GM18867 (cell line): ENCODE results near the gene CAMK1.

Experiments used
- ATAC-seq: cut with Tn5 transposase; IDR thresholded peaks from one replicate; pipeline ENCODE4 v1.9.1; 2021; ENCODE audit warnings: mild to moderate bottlenecking, moderate library complexity; ENCODE audit not compliant: unreplicated experiment

Gene CAMK1

GRCh38 chr3:9743548-9743947, 26.2 kb downstream of the CAMK1 start:
- no peak for ATAC-seq

DNA sequence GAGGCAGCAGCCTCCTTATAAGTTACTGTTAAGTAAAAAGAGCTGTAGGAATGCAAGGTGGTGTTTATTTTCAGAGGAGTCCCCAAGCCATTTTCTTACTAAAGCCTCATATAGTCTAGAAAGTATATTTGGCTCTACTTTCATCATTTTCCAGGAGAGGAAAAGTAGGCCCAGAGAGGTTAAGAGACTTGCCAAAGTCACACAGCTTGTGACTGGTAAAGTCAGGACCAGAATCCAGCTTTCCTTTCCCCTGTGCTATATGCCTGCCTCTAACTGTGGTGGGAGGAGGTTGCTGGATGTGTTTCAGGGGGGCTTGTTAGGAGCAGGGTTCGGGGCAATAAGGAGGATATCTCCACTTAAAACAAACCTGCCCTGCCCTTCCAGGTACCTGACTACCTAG, 27.2 kb downstream of the CAMK1 start:
- ATAC-seq: no peak

DNA sequence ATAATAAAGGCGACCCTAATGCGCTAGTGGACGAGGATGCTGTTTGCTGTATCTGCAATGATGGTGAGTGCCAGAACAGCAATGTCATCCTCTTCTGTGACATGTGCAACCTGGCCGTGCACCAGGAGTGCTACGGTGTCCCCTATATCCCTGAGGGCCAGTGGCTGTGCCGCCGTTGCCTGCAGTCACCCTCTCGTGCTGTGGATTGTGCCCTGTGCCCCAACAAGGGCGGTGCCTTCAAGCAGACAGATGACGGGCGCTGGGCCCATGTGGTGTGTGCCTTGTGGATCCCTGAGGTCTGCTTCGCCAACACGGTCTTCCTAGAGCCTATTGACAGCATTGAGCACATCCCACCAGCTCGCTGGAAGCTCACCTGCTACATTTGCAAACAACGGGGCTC, 30.6 kb downstream of the CAMK1 start:
- ATAC-seq: no peak

DNA sequence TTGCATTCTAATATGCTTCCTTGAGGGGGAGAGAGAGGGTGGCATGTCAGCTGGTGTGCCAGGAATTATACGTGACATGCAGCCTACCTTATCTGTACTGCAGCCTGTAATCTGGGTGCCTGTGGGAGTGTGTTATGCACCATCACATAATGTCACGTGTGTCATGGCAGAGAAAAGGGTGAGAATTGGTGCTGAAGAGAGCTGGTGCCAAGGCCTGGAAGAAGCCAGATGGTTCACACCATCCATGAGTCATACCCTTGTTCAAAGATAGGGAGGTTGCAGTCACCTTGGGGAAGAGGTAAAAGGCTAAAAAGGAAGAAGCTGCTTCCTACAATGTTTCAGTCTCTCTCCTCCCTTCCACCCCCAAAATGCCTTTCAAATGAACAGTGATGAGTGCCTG, 32.9 kb downstream of the CAMK1 start:
- ATAC-seq: no peak

DNA sequence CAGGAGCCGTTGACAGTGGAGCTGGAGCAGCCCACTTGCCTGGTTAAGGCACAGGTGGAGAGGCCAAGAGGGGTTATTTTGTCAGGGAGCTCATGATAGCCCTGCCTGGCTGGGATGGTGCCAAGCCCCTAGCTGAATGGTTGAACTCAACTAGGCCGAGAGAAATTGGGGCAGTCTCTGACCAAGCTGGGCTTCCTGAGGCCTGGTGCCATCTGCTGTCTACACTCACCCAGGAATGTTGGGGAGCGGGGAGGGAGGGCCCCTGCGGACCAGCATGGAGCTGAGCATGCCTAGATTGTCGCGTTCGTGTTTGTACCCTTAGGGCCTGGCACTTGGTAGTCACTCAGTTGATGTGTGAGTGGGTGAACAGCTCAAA, 37.0 kb downstream of the CAMK1 start:
- ATAC-seq: no peak

GRCh38 chr3:9732080-9732739, 37.5 kb downstream of the CAMK1 start:
- peak; percentile 10 for ATAC-seq

DNA sequence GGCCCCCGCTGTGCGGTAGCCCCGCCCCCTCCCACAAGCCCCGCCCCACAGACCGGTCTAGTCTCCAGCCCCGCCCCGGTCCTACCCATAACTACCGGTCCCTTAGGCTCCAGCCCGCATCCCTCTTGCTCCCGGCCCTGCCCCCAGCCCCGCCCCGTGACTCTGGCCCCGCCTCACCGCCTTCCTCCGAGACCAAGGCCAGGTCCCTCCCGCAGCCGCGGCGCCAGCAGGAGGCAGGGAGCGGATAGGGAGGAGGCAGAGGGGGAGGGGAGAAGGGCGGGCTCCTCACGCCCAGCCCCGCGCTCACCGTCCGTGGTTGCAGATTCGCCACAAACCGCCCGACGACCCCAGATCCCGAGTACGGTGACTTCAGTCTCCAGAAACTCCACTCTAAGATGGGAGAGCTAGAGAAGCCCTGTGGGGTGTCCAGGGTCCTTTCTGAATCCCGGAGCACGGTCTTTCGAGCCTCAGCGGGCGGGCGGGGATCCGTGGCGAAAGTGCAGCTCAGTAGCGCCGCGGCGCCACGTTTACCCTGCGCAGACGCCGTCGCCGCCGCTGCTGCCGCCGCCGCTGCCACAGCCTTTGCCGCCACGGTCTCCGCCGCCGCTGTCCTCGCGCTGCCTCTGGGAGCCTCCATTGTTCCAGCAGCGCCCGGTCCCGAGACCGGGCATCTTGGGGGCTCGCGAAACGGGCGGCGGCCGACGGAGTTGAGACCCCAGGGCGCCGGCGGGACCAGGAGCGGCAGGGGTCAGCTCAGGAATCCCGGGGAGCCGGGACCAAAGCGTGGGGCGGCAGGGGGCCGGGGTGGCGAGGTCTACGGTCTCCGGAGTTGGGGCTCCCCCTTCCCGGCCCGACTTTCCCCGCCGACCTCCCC, 38.3 kb downstream of the CAMK1 start, which contains the start of gene BRPF1:
Gene BRPF1 (plus strand): TSS at position 530 of the 874 bp plus-strand sequence. CDS start 2,406 bp downstream, outside the sequence.
- ATAC-seq: peak; percentile 91

DNA sequence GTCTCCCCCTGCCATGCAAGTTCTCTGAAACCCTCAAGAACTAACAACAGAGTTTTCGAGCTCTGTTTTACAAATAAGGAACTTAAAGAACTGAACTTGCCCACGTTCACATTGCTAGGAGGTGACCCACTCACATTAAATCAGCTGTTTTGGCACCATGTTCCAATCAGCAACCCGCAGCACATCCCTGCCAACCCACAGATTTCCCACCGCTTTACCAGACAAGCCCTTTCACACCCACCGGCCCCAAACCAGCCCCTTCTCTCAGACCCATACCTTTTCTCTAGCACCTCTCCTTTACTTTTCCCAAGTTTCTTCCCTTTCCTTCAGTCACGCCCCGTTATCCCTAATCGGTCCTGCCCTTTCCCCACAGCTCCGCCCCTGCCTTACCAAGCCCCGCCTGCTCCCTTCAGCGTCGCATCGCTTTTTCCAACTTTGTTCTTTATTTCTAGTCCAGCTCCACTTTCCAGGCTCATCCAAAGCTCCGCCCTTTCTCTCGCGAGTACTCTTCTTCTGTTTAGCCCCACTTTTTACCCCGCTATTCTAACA, 39.0 kb downstream of the CAMK1 start:
- peak; percentile 42 for ATAC-seq

GRCh38 chr3:9729419-9729818, 40.3 kb downstream of the CAMK1 start:
- no peak for ATAC-seq

DNA sequence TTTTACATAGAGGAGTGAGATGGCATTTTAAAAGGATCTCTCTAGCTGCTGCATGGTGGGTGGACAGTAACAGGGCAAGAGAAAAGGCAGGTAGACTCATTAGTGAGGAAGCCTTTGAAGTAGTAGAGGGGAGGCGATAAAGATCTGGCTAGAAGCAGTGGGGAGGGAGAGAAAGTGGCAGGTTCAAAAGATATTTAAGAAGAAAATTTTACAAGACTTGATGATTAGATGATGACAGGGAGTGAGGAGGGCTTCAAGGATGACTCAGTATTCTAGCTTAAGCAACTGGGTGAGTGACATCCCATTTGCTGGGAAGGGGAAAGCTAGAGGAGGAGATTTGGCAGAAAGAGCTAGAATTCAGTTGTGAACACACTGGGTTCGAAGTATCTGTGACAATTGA, 42.0 kb downstream of the CAMK1 start:
- ATAC-seq: no peak

DNA sequence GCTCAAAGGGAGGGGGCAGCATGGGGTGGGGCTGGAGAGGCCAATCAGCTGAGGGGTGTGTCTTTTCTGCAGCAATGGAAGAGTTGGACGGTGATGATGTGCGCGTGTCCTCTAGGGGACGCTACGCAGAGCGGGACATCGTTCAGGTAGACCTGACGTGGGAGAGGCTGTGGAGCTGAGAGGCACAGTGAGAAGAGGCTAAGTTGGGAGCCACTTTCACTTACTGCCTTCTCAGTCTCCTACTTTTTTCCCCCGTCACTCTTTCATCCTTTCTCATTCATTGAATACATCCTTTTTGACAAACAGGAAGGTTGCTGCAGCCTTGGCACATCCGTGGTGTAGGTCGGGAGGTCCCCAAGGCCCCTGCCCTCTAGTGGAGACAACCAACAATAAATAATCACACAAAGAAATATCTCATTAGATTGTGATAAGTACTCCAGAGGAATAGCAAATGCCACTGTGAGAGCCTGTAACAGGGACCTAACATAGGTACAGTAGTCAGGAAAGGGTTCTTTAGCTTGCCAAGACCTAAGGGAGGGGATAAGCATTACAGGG, 42.6 kb downstream of the CAMK1 start:
- no peak for ATAC-seq

DNA sequence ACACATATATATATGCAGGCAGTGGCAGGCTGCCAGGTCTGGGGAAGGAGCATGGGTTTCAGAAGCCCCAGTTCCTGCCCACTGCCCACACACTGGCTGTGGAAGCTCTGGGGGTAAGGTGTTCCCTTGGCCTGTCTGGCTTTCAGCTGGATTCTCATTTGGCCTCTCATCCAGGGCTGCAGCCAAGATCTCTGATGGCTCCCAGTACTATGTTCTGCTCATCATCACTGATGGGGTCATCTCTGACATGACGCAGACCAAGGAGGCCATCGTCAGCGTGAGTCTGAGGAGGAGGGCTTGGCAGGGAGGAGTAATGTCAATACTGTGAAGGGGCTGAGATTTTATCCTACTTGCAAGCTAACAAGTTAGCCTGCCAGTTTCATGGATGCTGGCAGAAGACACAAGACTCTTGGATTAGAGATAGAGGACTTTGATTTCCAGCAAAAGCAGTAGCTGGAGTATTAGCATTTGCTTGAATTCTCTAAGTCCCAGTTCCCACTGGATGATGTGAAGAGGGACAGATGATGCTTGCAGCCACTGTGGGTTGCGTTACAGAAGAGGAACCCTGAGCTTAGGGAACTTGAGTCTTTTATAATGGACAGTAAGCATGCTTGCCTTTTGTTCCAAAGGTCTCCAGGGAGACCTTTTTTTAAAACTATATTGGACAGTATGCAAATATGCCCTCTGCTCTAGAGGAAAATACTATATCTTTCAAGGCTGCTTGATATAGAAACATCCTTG, 43.8 kb downstream of the CAMK1 start:
- no peak for ATAC-seq

GRCh38 chr3:9721700-9722060, 48.1 kb downstream of the CAMK1 start:
- ATAC-seq: no peak

- no peak for ATAC-seq
Measured at GRCh38 chr3:9721015-9721699, 48.6 kb downstream of the CAMK1 start.

DNA sequence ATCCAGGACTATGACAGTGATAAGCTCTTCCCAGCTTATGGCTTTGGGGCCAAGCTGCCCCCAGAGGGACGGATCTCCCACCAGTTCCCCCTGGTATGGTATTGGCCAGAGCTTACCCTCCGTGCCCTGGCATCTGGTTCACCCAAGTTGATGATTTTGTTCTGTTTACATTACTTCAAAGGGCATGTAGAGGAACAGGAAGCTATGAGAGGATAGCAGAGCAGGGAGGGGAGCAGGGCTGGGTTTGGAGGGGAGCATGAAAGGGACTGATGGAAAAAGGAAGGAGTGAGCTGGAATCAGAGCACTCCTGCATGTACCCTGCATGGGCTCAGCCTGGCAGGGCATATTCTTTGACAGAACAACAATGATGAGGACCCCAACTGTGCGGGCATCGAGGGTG, 51.6 kb downstream of the CAMK1 start:
- ATAC-seq: no peak

GRCh38 chr3:9717563-9717962, 52.2 kb downstream of the CAMK1 start:
- ATAC-seq: no peak

GRCh38 chr3:9716801-9717555, 52.8 kb downstream of the CAMK1 start:
- no peak for ATAC-seq

- no peak for ATAC-seq
Measured at GRCh38 chr3:9715764-9716437, 53.8 kb downstream of the CAMK1 start.

- no peak for ATAC-seq
Measured at GRCh38 chr3:9715136-9715535, 54.6 kb downstream of the CAMK1 start.
